Erythroblast (primary cell): Measurements from ENCODE around the gene BRPF1.

ENCODE experiments used
- DNase-seq, 2 experiments: peaks; one replicate each; lab custom pipeline; 2025; lab: John Stamatoyannopoulos, UW
- GATA1 ChIP-seq: IDR thresholded peaks from 2 replicates; pipeline ENCODE4 v1.6.1; 2011; ENCODE audit warnings: low read depth, mild to moderate bottlenecking, control low read depth, low read length, moderate library complexity
- POLR2A ChIP-seq: IDR thresholded peaks from 2 replicates; pipeline ENCODE4 v1.6.1; 2011; ENCODE audit warnings: mild to moderate bottlenecking, low read length

The BRPF1 gene, protein sequence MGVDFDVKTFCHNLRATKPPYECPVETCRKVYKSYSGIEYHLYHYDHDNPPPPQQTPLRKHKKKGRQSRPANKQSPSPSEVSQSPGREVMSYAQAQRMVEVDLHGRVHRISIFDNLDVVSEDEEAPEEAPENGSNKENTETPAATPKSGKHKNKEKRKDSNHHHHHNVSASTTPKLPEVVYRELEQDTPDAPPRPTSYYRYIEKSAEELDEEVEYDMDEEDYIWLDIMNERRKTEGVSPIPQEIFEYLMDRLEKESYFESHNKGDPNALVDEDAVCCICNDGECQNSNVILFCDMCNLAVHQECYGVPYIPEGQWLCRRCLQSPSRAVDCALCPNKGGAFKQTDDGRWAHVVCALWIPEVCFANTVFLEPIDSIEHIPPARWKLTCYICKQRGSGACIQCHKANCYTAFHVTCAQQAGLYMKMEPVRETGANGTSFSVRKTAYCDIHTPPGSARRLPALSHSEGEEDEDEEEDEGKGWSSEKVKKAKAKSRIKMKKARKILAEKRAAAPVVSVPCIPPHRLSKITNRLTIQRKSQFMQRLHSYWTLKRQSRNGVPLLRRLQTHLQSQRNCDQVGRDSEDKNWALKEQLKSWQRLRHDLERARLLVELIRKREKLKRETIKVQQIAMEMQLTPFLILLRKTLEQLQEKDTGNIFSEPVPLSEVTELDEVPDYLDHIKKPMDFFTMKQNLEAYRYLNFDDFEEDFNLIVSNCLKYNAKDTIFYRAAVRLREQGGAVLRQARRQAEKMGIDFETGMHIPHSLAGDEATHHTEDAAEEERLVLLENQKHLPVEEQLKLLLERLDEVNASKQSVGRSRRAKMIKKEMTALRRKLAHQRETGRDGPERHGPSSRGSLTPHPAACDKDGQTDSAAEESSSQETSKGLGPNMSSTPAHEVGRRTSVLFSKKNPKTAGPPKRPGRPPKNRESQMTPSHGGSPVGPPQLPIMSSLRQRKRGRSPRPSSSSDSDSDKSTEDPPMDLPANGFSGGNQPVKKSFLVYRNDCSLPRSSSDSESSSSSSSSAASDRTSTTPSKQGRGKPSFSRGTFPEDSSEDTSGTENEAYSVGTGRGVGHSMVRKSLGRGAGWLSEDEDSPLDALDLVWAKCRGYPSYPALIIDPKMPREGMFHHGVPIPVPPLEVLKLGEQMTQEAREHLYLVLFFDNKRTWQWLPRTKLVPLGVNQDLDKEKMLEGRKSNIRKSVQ (N-terminal part only)

DNA sequence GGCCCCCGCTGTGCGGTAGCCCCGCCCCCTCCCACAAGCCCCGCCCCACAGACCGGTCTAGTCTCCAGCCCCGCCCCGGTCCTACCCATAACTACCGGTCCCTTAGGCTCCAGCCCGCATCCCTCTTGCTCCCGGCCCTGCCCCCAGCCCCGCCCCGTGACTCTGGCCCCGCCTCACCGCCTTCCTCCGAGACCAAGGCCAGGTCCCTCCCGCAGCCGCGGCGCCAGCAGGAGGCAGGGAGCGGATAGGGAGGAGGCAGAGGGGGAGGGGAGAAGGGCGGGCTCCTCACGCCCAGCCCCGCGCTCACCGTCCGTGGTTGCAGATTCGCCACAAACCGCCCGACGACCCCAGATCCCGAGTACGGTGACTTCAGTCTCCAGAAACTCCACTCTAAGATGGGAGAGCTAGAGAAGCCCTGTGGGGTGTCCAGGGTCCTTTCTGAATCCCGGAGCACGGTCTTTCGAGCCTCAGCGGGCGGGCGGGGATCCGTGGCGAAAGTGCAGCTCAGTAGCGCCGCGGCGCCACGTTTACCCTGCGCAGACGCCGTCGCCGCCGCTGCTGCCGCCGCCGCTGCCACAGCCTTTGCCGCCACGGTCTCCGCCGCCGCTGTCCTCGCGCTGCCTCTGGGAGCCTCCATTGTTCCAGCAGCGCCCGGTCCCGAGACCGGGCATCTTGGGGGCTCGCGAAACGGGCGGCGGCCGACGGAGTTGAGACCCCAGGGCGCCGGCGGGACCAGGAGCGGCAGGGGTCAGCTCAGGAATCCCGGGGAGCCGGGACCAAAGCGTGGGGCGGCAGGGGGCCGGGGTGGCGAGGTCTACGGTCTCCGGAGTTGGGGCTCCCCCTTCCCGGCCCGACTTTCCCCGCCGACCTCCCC lies at the start of gene BRPF1:
BRPF1 (plus strand) TSS at position 530 of the 874 bp plus-strand sequence. CDS start 2,406 bp downstream, outside the sequence.
- DNase-seq, result peak; percentile 100
- no peak for TF ChIP-seq GATA1
- TF ChIP-seq POLR2A, result peak; percentile 61

DNA sequence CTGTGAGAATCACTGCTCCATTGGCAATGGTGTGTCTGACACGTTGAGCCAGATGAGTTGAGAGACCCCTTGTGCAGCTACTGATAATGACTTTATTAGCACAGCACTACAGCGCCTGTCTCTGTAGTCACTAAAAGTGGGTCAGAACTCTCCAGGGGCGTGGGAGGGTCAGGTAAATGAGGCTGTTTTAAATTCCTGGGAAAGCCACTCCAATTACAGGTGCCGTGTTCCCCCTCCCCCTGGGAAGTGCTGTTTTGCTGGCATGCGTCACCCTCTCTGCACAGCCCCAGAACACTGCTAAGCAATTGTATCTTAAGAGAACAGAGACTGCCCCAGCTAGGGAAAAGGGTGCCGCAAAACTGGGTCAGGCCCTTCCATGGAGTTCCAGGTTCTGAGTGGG lies 49.4 kb upstream of the BRPF1 start:
- DNase-seq, result no peak
- TF ChIP-seq POLR2A (no peak), GATA1 (no peak)

DNA sequence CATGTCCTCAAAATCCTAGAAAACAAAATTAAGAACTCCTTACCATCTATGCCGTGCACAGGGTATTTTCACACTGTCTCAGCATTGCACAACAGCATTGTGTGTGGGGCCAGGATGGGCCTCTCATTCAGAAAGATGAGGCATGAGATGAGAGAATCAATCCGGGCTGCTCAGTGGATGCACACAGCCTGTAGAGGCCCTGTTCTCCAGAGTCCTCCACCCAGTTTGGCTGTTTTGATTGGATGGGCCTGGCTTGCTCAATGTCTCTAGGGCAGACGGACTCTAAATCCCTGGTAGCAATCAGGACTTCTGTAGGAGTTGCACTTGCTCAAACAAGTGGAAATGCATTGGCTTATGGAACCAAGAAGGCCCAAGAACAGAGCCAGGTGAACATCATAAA lies 48.1 kb upstream of the BRPF1 start:
- TF ChIP-seq POLR2A, result no peak
- no peak for TF ChIP-seq GATA1
- DNase-seq, result no peak

DNA sequence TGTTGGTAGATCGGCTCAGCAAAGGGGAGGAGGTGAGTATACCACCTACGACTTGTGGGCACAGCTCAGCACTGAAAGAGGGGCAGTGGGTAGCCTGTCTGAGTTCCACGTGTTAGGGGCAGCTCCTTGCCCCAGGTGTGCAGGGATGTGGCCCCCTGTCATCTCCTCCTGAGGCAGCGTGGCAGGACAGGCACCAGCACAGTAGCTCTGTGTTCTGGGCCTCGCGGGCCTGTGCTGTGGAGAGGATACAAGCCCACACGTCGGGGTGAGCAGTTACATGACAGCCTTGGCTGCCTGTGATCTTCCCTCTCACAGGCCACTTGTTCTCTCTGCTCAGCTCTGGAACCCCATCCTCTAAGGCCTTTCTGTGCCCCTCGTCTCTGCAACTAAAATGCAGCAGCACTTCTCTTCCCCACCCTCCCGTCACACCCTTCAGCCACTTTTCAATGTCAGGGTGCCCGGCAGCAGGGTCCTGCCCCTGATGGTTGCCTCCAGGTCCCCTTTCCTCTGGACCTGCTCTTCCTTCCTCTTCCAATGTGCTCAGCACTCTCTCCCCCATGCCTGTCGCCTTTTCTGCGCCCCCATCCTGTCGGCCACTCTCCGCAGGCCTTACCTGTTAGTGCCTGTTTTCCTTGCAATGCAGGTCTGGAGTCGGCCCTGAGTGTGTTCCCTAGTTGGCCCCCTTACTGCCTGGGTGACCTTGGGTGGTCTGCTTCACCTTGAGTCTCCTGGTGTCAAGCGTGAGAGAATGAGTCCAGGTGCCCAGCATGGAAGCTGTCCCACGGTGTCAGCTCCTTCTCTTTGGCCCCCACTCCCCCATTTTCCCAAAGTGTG lies 46.1 kb upstream of the BRPF1 start:
- no peak for DNase-seq
- TF ChIP-seq POLR2A (no peak), GATA1 (no peak)

DNA sequence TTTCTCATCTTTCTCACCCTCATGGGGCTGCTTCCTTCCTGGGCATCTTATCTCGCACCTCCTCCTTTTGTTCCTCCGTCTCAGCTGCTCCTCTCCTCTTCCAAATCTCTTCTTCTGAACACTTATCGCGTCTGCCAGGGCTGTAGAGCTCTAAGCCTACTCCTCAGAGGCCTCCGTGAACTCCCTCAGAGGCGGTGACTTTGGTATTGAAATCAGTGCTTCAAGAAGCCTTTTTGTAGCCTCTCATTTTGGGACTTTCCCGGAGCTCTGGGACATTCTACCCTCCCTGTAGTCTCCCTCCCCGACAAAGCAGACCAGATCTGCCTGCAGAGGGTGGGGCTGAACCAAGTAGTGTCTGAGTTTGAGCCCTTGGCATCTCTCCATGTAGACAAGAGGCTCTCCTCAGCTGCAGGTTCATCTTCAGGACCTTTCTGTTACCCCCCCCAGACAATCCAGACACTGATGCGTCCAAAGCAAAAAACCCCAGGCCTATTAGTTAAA lies 45.4 kb upstream of the BRPF1 start:
- TF ChIP-seq GATA1 (no peak), POLR2A (no peak)
- peak; percentile 11 to 27 for DNase-seq

- TF ChIP-seq POLR2A, result no peak
- no peak for TF ChIP-seq GATA1
- DNase-seq, result no peak
Measured at GRCh38 chr3:9686703-9687102, 44.8 kb upstream of the BRPF1 start.

DNA sequence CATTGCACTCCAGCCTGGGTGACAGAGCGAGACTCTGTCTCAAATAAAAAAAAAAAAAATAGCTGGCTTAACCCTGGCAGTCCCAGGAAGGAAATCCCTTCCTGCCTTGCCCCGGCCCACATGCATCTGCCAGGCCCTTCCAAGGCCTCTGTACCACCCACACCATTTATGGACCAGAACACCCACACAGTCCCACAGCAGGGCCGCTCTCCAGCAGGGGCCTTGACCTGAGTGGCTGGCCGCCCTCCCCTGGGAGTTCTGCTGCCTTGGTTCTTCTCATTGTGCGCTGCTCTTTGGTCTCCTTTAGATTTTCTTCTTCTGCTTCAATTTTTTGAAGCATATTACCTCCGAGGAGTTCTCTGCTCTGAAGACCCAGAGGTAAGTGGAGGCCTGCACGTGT lies 44.0 kb upstream of the BRPF1 start:
- DNase-seq, result no peak
- TF ChIP-seq GATA1 (no peak), POLR2A (no peak)

DNA sequence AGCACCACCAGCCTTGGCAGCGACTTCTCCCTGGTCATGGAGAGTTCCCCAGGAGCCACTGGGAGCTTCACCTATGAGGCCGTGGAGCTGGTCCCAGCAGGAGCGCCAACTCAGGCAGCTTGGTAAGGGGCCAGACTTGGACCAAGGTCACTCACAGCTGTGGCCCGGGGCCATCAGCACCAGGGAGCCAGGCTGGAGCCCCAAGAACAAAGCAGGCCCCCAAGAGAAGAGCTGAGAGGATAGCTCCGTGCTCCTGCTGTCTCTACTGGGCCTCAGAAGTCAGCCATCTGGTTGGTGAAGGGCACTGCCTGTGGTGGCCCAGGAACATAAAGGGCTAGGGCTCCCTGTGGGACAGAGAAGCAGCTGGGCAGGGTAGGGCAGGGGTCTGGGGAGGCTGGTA lies 42.6 kb upstream of the BRPF1 start:
- TF ChIP-seq POLR2A (no peak), GATA1 (no peak)
- DNase-seq, result no peak

DNA sequence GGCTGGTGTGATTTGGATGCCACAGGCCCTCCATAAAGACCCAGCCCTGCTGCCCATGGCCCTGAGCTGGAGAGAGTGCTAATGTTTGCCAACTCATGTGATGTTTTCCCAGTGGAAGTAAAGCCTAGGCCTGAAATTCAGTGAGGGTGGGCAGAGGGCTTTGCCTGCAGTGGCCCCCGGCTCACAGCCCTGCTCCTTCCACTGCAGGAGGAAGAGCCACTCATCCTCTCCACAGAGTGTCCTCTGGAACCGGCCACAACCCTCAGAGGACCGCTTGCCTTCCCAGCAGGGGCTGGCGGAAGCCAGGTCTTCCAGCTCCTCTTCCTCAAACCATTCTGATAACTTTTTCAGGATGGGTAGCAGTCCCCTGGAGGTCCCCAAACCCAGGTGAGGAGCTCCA lies 41.8 kb upstream of the BRPF1 start:
- TF ChIP-seq POLR2A, result no peak
- TF ChIP-seq GATA1, result no peak
- DNase-seq, result no peak

GRCh38 chr3:9690451-9691450 lies 40.8 kb upstream of the BRPF1 start:
- TF ChIP-seq GATA1, result no peak
- peak in 1 of 2 experiments; percentile 19 for DNase-seq

DNA sequence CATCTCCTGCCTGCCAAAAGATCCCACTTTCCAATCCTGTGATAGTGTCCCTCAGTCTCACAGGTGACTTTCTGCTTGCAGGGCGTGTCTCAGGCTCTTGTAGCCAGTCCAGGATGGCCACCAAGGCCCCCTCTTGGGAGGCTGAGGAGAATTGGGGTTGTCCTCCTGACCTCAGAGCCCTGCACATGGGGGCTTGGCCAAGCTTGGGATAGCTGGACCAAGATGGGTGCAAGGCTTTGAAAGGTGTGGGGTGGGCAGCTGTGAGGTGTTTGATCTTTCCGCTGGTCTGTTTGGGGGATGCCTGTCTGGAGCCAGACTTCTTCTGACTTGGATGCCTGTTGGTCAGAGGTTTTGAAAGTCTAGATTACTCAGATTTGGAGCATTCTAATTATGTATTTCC lies 39.9 kb upstream of the BRPF1 start:
- TF ChIP-seq POLR2A (no peak), GATA1 (no peak)
- DNase-seq, result no peak
